ENCODE results near the gene SPATA3.

DNA sequence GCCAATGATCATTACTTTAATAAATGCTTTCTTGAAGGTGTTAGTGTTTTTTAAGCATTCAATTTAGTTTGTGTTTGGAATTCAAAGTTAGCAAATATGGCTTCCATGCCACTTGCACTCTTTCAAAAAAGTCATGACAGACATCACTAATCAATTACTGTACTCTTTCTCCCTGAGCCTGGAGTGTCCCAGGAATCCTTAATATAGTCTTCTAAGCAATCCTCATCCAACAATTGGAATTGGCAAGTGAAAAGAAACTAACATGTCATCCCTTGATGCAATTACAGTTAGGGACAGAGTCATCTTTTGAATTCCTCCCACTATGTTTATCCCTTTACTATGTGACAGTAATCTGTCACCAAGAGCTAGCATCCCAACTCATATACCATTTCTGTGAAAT lies 41.2 kb upstream of the SPATA3 start:
- TF ChIP-seq, protein P1, sequence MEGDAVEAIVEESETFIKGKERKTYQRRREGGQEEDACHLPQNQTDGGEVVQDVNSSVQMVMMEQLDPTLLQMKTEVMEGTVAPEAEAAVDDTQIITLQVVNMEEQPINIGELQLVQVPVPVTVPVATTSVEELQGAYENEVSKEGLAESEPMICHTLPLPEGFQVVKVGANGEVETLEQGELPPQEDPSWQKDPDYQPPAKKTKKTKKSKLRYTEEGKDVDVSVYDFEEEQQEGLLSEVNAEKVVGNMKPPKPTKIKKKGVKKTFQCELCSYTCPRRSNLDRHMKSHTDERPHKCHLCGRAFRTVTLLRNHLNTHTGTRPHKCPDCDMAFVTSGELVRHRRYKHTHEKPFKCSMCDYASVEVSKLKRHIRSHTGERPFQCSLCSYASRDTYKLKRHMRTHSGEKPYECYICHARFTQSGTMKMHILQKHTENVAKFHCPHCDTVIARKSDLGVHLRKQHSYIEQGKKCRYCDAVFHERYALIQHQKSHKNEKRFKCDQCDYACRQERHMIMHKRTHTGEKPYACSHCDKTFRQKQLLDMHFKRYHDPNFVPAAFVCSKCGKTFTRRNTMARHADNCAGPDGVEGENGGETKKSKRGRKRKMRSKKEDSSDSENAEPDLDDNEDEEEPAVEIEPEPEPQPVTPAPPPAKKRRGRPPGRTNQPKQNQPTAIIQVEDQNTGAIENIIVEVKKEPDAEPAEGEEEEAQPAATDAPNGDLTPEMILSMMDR (IDR thresholded peaks at IDR 0.05; ENCODE audit: low read depth, low read length), result no peak
- no peak for TF ChIP-seq EZH2phosphoT487 (IDR thresholded peaks at IDR 0.05; ENCODE audit: low read depth)
